PFSK-1 (cell line): ENCODE data around the gene SORCS1.

Source experiments
- POLR2AphosphoS5 ChIP-seq: IDR thresholded peaks from 2 replicates; pipeline ENCODE4 v1.6.1; 2012; ENCODE audit warnings: low read depth, mild to moderate bottlenecking, control low read depth, low read length, moderate library complexity
- REST ChIP-seq, 2 experiments: IDR thresholded peaks; 2 replicates each; pipeline versions ENCODE4 v1.6.1 to v1.8.0; 2011 to 2012; ENCODE audit warnings: low read depth in 2 of 2, low read length in 2 of 2, control low read depth in 1 of 2, inconsistent platforms in 1 of 2, mild to moderate bottlenecking in 1 of 2, moderate library complexity in 1 of 2; ENCODE audit not compliant: insufficient read depth in 1 of 2
- TAF1 ChIP-seq: IDR thresholded peaks from 2 replicates; pipeline ENCODE4 v1.6.1; 2012; ENCODE audit warnings: low read length, control low read depth, borderline replicate concordance; ENCODE audit not compliant: insufficient read depth

GRCh38 chr10:107072786-107073185, 91.7 kb downstream of the SORCS1 start:
- TF ChIP-seq POLR2AphosphoS5 (no peak), TAF1 (no peak), REST (IDR thresholded peaks at IDR 0.05; ENCODE audit: insufficient read depth in 1 of 2, low read depth in 2 of 2, low read length in 2 of 2) (no peak)
